Right ventricle myocardium superior (tissue), 1 donor: ENCODE data around the gene C10orf53. TPM values are rescaled to one million over a fixed set of nuclear protein-coding genes. Genes with fewer than 3 reads are reported as not detected.
"Not testable (repeated sequence)": the region's sequence is repeated elsewhere in the genome, so short reads cannot be mapped to it uniquely, and the experiment has no call there.

Experiments used
- ATAC-seq: fragments of 200-7000 bp; cut with Tn5 transposase; one replicate; pipeline ENCODE4 v1.9.1; 2020; ENCODE audit warnings: mild to moderate bottlenecking; ENCODE audit not compliant: poor library complexity
- DNase-seq: peaks from one replicate; pipeline ENCODE4 v3.0.0-alpha.2; 2020
- intact Hi-C: fragments of 100-400 bp; cut with DNase I; formaldehyde crosslinking; loops from one replicate; pipeline ENCODE4 v1.11.2; 2022
- total RNA-seq: library from RNA; stranded (reverse); fragmentation: NEBNext Ultra II Directional; extraction: Animal tissue kit (Norgen Biotek cat#: 25700); gene quantifications from one replicate; pipeline ENCODE4 v1.2.1, GENCODE V29; 2021
- donor health status: DM: no; HTN: yes; CAD: no; lungs with severe emphysema.

C10orf53 gene
- total RNA-seq, 1 donor from 2014 or later, result not detected

- DNase-seq, result no peak
- intact Hi-C loops, result no loop called here
These were observed 10.8 kb upstream of the C10orf53 start for GRCh38 chr10:49668684-49669083.

GRCh38 chr10:49678827-49679479 is 498 bp upstream of the C10orf53 start:
- DNase-seq (no peak), ATAC-seq (no peak)
- intact Hi-C loops, result no loop called here

More at GRCh38 chr10:49668684-49669083, 10.8 kb upstream of the C10orf53 start:
- ATAC-seq, result no peak

DNA sequence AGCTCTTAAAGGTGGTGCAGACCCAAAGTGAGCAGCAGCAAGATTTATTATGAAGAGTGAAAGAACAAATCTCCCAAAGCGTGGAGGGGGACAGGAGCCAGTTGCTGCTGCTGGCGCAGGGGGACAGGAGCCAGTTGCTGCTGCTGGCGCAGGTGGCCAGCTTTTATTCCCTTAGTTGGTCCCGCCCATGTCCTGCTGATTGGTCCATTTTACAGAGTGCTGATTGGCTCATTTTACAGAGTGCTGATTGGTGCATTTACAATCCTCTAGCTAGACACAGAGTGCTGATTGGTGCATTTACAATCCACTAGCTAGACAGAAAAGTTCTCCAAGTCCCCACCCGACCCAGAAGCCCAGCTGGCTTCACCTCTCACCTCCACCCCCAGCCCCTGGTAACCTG is 3.0 kb downstream of the C10orf53 start:
- intact Hi-C loops, DNase-seq: not testable (repeated sequence)

GRCh38 chr10:49682879-49683278 is 3.4 kb downstream of the C10orf53 start:
- intact Hi-C loops, result no loop called here
- ATAC-seq (no peak), DNase-seq (no peak)

More for the DNA sequence above, 3.0 kb downstream of the C10orf53 start:
- ATAC-seq, result not testable (repeated sequence)

GRCh38 chr10:49686651-49687050 is 7.2 kb downstream of the C10orf53 start:
- DNase-seq, result no peak
- intact Hi-C loops, result no loop called here
- no peak for ATAC-seq

DNA sequence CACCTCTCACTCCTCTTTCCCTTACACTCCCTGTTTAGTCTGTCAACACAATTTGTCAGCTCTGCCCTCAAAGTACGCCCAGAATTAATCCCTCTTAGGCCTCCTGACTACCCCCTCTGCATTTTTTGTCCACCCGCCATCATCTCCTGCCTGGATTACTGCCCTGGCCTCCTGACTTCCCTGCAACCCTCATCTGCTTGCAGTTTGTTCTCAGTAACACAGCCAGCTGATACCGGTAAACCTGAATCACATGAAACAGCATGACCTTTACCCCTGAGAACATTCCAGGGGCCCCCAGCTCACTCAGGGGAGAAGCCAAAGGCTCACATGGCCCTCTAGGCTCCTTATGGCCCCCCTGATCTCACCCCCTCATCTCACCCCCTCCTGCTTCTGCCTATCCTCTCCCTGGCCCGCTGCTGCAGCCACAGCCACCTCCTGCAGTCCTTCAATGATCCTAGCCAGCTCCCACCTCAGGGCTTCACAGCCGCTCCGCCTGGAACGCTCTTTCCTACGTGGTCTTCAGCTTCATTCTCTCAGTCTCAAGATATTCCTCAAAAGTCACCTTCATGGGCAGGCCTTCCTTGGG is 8.9 kb downstream of the C10orf53 start:
- ATAC-seq (no peak), DNase-seq (no peak)
- intact Hi-C loops, result no loop called here

- ATAC-seq (no peak), DNase-seq (no peak)
- intact Hi-C loops, result no loop called here
These were observed 9.5 kb downstream of the C10orf53 start for GRCh38 chr10:49688920-49689319.

DNA sequence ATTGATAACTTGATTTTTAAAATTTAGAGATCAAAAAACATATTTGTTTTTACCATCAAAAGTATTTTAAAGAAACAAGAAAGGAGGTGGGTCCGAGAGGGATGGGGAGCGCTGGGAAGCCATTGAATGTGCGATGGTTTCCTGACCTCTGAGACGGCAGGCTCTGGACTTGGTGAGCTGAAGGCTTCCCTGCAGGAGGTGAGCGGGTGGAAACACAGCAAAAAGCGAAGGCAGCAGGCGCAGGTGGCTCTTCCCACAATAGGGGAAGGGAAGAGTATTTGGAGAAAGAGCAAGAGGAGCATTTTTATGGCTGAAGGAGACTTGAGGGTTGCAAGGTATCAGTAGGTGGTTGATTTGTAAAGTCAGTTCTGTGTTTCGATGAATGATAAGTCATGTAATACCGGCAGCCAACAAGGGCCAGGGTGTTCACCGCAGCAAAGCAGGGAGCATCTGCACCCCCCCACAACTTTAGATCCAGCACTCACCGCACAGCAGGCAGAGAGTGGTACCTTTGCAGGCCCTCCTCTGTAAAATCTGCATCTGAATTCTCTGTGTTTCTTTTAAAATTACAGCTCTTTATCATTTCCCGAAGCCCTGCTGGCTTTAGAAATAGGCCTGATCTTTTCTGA is 10.5 kb downstream of the C10orf53 start:
- ATAC-seq, result no peak
- intact Hi-C loops, result no loop called here

GRCh38 chr10:49690698-49691356 is 11.4 kb downstream of the C10orf53 start:
- DNase-seq, result no peak
- intact Hi-C loops, result no loop called here
- no peak for ATAC-seq

More for the DNA sequence above, 10.5 kb downstream of the C10orf53 start:
- no peak for DNase-seq

DNA sequence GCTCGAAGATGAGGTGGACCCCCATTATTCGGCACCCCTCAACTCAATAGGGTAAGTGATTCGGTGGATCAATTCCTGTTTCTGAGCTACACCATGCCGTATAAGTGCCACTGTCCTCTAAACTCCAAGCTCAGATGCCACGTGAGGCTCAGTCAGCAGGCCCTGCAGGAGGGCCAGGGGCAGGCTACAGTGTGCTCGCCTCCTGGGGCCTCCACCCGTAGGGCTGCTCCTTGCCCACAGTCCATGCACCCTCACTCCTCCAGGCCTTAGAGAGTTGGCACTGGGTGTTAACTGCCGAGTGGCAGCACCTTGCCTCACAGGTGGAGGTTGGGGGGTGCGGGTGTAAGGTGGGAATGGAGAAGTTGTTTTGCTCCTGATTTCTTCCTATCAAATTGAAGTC is 12.1 kb downstream of the C10orf53 start:
- no peak for ATAC-seq
- intact Hi-C loops, result no loop called here
- DNase-seq, result no peak

GRCh38 chr10:49694466-49694865 is 15.0 kb downstream of the C10orf53 start:
- no peak for ATAC-seq
- no peak for DNase-seq
- intact Hi-C loops, result no loop called here

- intact Hi-C loops, result no loop called here
- ATAC-seq, result no peak
- DNase-seq, result no peak
These were observed 16.9 kb downstream of the C10orf53 start for GRCh38 chr10:49696311-49696710.

DNA sequence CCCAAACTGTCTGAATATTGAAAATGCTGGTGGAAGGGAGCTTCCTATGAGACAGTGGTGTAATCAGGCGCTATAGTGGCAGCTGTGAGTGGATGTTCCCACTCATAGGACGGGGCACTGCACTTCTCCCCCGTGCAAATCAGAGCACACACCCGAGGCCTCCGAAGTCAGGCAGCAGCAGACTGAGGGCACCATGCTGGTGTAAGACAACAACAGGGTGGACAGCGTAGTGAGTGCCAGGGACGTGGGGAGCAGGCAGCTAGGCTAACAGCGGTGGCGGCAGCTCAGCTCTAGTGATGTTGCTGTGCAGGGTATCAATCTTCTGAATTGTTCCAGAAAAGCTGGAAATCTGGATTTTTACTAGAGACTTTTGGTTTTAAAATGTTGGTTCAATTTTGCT is 19.2 kb downstream of the C10orf53 start:
- DNase-seq (no peak), ATAC-seq (no peak)
- intact Hi-C loops, result no loop called here

GRCh38 chr10:49700211-49700610 is 20.8 kb downstream of the C10orf53 start:
- intact Hi-C loops, result no loop called here
- DNase-seq (no peak), ATAC-seq (no peak)

DNA sequence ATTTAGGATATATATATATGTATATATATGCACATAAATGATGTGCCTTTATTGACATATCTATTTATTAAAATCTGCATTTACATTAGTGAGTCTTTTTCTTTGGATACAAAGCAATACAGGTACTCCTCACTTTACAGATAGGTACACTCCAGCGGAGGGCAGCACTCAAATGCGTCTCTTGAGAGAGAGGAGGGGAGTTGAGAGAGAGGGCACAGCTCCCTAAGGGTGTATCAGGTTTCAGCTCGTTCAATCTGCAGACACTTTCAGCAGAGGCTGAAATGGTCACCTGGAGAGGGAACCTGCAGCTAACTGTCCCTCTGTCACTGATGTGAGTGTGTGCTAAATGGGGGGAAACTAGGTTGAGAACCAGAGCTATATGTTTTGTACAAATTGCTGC is 21.5 kb downstream of the C10orf53 start:
- DNase-seq, result no peak
- intact Hi-C loops, result no loop called here
- no peak for ATAC-seq

- ATAC-seq (no peak), DNase-seq (no peak)
- intact Hi-C loops, result no loop called here
These were observed 28.1 kb downstream of the C10orf53 start for GRCh38 chr10:49707585-49707984.

- ATAC-seq (no peak), DNase-seq (no peak)
- intact Hi-C loops, result no loop called here
These were observed 30.5 kb downstream of the C10orf53 start for GRCh38 chr10:49709934-49710333.

DNA sequence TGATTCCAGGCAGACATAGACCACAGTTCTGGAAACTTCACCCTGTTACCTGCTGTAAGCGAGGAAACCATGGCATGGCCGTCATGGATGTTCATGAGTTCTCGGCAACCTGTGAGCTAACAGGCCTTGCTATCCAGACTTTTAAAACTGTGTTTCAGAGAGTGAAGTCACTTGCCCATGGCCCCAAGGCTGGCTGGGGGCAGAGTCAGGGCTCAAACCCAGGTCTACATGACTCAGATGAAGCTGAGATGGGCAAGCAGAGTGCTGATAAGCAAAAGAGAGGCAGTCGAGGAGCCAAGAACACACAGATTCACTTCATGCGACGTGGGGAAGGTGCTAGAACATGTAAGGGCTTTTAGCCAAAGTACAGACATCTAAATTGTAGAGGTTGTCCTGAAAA is 31.5 kb downstream of the C10orf53 start:
- ATAC-seq (no peak), DNase-seq (no peak)
- intact Hi-C loops, result no loop called here

DNA sequence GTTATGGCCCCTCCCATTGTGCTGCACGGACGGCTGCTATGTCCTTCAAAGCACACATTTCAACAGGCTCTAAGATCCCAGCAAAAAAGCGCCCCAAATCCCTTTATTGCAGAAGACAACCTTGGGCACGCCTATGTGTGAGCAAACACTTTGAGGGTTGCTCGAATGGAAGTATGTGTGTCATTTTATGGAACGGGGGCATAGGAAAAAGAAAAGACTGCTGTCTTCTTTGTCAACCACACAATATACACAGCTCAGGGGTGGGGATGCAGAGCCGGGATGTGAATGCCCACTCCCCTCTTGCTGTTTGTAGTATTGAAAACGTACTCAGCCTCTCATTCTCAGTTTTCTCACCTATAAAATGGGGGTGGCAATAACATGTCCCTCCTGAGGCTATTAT is 32.0 kb downstream of the C10orf53 start:
- ATAC-seq, result no peak
- no peak for DNase-seq
- intact Hi-C loops, result no loop called here

DNA sequence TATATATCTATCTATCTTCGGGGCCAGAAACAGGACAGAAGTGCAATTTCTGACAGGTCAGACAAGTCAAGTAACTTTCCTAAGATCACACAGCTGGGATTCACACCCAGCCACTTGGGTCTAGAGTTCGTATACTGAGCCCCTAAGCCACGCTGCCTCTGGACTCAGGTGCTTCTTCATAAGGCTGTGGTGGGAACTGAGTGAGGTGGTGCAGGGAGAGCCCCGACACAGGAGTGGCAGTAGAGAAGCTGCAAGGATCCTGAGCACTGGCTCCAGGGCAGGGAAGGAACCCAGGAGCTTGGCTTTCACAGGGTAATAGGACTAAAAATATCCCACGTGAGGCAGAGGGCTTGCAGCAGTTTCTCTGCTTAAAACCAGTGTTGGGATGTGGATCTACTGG is 33.8 kb downstream of the C10orf53 start:
- DNase-seq (no peak), ATAC-seq (no peak)
- intact Hi-C loops, result no loop called here
